Activated CD4-positive, alpha-beta T cell treated with anti-CD3 and anti-CD28 coated beads for 1 hour (primary cell): ENCODE results near the gene AP3D1.

Experiments
- DNase-seq: peaks from one replicate; pipeline ENCODE4 v3.0.0-alpha.2; 2020

AP3D1 gene

DNA sequence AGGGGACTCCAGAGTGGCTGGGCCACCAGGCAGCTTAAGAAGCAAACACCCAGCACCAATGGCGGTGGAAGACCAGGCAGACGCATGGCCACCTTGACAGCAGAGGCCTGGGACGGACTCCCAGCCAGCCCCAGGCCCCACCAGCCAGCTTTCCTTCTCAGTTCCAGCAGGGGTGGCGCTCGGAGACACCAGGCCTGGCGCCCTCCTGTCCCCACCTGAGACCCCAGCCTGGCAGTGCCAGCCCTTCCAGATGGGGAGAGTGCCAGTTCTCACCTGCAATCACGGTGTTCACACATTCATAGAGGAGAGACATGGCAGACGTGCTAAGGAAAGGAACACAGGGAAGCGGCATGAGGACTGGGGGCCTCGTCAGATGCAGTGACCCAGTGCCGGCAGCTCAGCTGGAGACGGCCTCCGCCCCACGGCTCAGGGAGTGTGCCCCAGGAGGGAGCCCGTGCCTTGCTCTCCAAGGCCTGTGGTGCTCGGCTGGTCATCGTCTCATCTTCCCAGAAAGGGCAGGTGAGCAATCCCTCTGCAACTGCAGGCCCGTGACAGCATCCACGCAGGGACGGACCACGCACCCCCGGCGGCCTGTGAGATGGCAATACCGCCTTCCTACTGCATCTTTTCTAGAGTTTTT, 24.4 kb downstream of the AP3D1 start:
- DNase-seq, result no peak

DNA sequence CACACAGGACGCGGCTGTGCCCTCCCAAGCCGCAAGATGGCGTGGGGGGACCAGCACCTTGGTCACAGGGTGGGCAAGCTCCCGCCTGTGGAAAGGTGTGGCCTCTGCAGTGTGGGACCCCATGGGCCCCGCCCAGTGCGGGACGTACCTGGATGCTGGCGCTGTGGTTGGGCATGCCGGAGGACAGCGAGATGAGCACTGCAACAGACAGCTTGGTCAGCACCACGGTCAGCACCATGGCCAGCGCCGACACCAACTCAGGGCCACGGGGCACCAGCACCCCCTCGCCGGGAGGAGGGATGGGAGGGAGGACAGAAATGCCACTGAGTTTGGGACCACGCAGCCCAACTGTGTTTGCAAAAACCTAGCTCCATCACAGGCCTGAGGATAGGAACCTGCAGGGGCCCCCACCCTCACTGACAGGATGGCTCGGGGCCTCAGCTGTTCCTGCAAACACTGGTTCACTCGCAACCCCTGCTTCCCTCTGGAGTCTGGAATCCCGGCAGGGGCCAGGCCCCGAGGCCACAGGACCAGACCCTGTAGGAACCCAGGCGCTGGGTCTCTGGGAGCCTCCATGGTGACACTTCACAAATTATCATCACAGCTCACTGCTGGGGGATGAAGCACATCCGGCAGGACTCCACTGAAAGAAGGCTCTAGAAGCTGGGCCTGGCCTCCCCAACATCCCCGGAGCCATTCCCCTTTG, 27.5 kb downstream of the AP3D1 start:
- no peak for DNase-seq

DNA sequence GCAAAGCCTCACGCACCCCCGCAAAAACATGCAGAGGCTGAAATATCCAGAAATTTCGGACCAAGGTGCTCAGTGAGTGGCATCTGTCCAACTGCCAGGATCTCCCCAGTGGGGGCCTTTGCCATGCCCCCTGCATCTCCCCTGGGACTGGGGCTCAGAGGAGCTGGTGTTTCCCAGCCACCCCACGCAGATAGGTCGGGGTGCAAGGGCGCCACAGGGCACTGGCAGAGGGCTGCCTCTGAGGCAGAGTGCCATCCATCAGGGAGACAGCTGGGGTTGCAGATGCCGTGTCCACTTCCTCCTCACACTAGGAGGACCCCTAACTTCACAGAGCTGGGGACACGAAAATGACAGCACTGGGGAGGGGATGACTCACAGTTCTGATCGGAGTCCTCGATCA, 28.4 kb downstream of the AP3D1 start:
- DNase-seq, result no peak

DNA sequence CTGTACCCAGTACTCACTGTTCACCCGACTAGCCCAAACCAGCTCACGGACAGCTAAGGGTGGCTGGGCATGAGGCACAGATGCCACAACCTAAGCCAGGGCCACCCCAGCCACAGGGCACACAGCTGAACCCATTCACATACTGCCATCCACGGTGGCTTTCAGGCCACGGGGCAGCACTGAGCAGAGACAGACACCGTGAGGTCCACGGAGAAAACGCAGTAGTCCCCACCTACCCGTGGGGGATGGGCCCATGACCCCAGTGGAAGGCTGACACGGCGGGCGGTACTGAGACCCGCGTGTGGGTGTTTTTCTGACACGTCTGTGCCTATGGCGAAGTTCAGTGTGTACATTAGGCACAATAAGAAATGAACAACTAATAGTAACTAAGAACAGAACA, 29.1 kb downstream of the AP3D1 start:
- no peak for DNase-seq

DNA sequence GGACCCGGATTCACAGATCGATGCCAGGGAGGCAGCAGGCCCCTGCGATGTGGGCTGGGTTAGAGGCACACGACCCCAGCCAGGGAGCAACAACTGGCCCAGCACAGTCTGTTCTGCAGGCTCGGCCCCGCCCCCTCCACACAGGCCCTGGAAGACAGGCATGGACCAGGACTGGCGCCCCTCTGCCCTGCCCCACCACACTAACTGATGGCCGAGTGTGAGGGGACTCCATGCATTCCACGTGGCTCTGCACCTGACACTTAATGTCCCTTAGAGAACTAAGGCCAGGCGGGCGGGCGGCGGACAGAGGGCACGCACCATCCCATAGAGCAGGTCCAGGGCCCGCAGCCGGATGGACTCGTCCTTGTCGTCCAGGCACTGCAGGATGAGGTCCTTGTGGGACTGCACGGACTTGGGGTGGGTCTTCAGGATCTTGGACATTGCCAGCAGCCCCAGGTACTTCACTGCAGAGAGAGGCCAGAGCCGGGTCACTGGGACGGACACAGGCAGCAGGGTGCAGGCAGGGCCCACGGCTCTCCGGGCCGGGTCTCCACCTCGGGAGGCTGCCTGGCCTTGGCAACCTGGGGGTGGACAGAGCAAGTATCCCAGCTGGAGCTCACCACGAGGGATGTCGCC, 29.8 kb downstream of the AP3D1 start:
- no peak for DNase-seq

DNA sequence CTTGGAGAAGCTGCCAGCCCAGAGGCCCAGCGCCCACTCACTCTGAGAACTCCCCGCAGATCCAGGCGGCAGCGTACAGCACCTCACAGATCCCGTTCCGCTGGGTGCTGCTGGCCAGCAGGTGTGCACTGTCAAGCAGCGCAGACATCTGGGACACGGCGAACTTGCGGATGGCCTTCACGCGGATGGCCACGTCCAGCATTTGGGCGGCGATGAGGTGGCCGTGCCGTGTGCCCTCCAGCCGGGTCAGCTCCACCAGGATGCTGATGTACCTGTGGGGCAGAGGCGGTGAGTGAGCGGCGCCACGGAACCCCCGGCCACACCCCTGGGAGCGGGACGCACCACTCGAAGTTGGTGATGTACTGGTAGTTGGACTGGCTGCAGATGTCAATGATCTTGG, 30.5 kb downstream of the AP3D1 start:
- no peak for DNase-seq

DNA sequence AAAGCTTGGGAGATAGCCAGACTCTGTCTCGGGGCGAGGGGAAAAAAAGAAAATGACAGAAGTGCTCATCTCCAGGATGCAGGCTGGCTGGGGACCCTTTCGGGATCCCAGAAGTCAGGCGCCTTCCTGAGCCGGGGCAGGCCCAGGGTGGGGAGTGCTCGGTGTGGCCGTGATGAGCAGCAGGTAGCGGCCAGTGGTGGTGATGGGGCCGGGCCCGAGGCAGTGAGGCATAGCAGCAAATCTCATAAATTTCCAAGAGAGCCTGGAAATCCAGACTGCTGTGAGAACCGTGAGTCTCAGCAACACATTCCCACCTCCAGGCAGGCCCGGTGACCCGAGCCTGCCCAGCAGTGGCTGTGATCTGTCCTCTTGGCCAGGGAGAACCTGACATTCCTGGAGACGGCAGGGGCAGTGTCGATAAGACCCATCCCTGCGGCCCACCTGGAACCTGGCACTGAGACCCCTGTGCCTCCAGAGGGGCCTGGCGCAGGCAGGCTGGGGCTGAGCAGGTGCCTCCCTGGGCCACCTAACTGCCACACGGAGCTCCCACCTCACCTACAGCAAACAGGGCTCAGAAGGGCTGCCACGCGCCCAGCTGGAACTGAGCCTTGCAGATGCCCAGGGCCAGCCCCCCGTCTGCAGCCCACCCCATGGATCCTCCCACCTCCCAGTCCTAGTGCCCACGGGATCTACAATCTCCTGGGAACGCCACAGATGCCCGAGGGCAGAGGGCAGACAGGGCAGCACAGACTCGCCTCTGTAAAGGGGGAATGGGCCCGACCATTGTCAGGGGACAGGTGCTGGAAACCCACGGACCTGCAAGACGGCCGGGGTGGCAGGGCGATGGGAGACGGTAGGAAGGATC, 31.2 kb downstream of the AP3D1 start:
- DNase-seq, result no peak

DNA sequence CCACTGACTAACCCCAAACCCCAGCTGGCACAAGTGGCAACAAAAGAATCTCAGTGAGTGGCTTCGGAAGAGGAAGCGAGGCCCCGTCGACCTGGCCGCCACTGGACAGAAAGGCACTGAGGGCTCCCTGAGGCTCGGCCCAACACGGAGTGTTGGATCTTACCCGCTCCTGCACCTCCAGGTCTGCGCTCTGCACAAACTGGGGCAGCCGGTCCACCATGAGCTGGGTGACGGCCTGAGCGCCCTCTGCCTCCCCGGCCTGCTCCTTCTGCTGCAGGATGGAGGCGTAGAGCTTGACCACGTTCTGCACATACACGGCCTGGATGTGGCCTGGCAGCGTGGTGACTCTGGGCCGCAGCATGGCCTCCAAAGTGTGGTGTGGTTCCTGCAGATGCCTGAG, 32.9 kb downstream of the AP3D1 start:
- DNase-seq, result no peak

DNA sequence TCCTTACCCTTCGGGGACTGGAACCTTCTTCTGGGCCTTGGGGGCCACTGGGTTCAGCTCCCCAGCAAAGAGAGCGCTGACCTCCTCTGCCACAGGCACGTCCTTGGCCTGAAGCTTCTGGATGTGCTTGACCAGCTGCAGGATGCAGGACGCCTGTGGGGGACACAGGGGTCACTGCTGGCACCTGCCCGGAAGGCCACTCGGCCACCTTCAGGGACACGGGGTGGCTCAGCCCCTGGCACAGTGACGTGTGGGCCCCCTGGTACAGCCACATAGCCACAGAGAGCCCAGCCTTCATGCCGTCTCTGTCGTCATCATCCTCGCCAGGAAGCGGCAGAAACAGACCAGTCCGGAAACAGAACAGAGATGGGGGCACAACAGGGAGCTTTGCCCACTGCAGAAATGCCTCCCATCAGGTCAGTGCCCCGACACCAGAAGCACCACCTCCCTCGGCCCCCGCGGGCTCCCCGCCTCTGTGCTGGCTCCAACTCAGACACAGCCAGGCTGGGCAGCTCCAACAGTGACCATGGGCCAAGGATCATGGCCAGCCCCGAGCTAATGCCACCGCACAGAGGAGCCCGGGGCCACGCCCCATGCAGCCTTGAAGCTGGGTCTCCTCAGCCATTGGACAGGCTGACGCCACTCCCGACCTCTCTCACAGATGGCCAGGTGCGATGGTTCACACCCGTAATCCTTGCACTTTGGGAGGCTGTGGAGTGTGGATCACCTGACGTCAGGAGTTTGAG, 34.0 kb downstream of the AP3D1 start:
- DNase-seq, result no peak

DNA sequence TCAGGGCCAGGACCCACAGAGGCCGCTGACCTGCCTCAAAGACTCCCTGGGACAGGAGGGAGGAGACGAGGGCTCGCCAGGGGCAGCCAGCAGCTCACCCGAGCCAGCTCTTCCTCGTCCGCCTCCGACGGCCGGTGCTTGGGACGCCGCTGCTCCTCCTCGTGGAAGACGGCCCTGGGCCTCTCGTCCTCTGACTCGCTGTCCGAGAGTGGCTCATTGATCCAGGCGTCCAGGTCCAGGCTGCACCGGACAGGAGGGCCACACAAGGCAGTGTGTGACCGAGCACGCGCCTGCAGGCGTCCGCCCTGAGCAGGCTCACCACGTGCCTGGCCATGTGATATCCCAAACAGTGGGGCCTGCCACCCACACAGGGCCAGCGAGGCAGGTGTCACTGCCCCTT, 34.9 kb downstream of the AP3D1 start:
- DNase-seq, result no peak

DNA sequence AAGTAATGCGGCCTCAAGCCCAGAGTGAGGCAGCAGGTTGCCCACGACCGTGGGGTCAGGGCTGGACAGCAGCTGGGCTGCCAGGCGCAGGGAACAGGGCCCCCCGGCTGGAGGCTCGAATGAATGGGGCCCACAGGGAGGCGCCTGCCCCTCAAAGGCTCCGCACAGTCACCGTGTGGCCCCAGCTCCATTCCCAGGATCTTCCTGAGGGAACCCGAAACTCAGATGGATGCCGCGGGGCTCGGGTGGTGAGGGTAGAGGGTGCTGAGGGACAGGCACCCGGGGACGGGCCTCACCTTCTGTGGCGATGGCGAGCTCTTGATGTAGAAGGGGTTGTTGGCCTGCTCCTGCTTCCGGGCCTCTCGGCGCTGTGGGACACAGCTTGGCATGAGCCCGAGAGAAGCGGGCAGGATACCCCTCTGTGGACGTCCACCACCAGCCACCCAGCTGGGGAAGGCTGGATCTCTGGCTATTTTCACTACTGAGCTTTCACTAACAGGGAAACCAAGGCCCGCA, 35.4 kb downstream of the AP3D1 start:
- DNase-seq, result no peak

DNA sequence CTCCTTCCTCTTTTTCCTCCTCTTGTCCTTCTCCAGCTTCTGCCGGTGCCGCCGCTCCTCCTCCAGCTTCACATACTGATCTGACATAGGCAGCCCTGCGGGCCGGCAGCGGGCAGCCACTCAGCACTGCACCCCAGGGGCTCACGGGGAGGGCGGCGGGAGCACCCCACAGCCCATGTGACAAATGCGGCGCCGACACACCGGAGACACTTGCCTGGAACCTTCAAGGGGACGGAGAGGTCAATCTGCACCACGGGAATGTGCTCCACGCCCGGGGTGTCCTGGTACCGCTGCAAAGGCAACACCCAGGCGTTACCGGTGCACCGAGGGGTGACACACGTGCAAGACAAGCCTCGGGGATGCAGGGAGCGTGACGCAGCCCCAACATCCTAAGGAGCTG, 36.0 kb downstream of the AP3D1 start:
- DNase-seq, result no peak

DNA sequence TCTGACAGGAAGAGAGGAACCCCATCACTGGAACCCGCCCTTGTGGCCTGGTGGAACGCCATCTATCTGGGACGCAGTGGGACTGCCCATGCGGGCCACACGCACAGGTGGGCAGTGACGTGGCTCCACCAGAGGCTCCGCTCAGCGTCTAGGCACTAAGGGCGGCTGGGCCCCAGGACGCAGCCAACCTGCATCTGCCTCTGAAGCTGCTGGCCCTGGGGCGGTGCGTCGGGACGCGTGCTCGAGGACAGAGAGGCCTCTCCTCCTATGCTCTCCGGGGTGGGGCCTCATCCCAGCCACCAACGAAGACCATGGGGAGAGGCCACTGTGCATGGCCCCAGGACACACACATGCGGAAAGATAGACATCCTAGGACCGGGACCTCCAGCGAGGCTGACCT, 36.5 kb downstream of the AP3D1 start:
- no peak for DNase-seq

DNA sequence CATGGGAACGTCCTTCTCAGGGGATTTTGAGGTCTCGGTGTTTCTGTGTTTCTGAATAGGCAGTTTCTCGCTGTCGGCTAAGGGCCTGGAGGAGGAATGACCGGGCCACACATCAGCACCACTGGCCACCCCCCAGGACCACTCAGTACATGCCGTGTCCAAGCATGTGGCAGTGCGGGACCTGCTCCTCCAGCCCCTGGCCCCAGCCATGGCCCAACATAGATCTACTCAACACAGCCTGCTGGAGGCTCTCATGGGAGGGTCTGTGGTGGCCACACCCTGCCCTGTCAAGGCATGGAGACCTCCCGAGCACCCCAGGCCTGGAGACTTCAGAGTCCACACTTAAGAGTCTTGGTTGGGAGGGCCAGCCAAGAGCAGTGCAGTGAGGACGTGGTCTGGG, 37.1 kb downstream of the AP3D1 start:
- no peak for DNase-seq

DNA sequence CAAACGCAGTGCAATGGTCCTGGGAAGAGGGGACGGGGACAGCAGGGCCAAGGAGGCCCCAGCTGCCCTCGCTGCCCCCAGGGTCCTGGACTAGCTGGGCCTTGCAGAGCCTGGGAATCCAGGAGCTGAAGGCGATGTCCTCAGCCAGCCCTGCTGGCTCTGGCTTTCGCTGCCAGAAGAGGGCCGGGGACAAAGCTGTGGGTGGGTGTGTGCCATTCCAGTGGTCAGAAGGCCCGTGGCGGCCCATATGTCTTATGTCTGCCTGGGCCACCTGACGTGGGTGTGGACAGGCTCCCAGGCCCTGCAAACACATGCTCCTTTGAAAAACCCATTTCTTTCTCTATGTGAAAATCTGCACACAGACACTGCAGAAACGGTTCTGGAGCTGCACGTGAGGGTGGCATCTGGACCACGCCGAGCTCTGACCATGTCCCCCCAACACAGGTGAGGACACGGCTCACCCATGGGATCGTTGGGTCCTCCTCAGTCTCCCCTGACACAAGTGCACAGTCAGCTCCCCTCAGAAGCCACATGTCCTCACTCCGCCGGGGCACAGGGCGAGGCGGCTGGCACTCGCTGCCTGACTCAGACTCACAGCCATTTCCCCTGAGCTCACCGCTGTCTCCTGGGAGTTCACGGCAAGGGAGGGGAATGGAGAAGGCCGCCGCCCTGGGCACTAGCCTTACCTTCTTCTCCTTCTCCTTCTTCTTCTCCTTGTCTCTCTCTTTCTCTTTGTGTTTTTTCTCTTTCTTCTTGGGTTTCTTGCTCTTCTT, 37.7 kb downstream of the AP3D1 start:
- DNase-seq, result no peak

DNA sequence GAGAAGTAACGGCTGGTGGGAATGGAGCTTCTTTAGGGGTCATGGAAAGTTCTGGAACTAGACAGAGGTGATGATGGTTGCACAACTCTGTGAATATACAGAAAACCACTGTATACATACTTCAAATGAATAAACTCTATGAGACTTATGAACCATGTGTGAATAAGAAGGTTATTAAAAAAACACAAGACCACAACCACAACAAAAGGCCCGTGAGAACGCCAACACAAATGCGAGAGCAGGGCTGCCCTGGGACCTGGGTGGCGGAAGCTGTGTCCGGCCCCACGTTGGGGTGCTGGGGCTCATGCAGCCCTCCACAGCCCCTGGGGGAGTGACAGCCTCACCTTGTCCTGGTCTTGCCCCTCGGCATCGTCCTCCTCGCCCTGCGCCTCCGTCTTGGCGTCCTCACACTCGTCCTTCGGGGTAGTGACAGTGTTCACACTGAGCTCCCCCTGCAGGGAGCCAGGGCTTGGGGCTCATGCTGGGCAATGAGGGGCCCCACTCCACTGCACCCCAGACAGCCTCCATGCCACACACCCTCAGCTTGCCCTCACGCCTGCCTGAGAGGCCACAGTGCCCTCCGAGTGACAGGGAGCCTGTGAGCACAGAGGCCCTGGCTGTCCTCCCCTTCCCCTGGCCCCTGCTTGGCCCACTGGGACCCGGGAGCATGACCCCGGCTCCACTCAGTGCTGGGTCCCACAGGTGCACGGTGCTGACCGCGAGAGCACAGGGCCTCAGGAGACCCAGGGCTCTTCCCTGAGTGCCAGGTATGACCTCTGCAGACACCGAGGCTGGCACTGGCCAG, 38.6 kb downstream of the AP3D1 start:
- DNase-seq, result no peak

DNA sequence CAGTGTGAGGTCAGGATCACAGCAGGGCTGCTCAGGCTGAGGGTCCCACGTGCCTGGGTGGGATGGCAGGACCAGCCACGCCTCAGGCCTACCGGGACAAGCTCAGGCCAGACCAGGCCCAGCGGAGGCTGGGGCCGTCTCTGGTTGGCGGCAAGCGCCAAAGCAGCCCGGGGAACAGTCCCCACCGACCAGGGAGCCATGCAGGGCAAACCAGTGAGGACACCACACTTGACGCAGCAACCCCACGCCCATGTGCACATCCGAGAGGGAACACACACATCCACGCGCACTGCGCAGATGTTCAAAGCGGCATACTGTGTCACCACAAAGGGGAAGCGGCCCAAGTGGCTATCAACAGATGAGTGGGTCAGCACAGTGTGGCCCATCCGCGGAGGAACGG, 39.5 kb downstream of the AP3D1 start:
- DNase-seq, result no peak

DNA sequence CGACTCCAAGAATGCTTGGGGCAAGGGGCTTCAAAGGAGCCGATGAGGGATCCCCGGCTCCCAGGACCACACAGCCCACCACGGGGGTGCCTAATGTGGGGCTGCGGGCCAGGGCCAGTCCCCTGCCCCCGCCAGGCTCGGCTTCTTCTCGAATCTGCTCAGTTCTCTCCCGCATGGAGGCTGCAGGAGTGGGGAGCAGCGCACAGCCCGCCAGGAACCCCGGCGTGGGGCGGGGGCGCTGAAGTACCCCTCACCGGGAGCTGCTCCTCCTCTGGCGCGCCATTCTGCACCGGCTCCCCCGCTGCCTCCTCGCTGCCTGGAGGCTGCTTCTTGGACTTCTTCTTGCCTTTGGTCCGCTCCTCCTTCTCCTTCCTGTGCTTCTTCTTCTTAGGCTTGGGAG, 39.9 kb downstream of the AP3D1 start:
- DNase-seq, result no peak

DNA sequence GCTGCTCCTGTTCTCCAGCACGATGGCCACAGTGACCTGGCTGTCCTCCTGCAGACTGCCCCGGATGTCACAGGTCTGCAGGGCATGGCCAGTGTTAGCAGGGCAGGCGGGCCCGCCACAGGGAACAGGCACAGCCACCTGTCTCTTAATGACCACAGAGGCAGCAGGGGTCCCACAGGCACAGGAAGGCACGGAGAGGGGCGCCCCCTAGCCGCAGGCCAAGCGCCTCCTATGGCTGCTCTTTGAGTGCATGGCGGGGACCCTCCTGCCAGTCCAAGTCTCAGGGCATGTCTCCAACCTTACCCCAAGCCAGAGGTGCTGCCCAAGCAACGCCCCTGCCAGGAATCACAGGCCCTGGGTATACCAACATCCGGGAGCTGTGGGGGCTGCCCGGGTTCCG, 40.5 kb downstream of the AP3D1 start:
- DNase-seq, result no peak

DNA sequence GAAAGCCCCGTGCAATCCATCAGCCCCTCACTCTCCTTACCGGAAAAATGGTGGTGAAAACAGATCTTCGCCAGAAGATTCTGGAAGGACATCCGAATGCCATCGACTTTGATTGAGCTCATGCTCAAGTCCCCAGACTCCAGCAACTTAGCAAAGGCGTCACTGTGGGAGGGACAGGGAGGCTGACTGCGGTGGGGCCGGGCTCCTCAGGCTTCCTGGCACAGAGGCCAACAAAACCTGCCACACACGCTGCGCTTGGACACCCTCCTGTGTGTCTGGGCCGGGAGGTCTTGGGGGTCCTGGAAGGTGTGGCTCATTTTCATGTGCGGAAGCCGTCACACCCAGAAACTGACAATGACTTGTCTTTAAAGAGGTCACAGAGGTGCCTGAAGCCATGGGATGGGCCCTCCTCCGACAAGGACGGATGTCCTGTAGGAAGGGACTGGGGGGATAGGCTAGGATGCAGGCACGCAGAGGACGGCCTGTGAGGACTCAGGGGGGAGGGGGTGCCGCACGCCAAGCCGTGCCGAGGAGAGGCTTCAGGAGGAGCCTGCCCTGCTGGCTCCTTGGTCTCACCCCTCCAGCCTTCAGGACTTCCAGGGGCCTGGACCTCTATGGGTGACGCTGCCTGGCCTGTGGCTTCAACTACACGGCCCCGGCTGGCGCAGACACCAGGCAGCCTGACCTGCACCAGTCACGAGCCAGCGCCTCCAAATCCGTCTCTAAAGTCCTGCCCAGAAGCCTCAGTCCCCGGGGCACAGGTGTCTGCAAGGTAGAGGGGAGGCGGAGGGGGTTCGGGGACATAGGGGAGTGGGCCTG, 42.1 kb downstream of the AP3D1 start:
- DNase-seq, result no peak
